MCF 10A (cell line): ENCODE results near the gene PRR12. TPM values are rescaled to one million over a fixed set of nuclear protein-coding genes. Genes with fewer than 3 reads are reported as not detected.

ENCODE experiments used
- BruUV-seq: library from RNA; stranded (reverse); fragments of 400-500 nt; replicated peaks from 2 replicates; lab custom pipeline; 2021; lab: Mats Ljungman, UMichigan
- CTCF ChIA-PET: fragments of 300-600 bp; sonication (Branson Sonifier 250); formaldehyde crosslinking; extraction: SDS; loops from one replicate; lab custom pipeline; 2021; ENCODE audit warnings: antibody characterized with exemption, inconsistent platforms; lab: Yijun Ruan, JAX
- POLR2A ChIA-PET: fragments of 300-600, 350-650 bp; sonication (Branson Sonifier 250); formaldehyde crosslinking; extraction: SDS; loops from one replicate; lab custom pipeline; 2020; ENCODE audit warnings: antibody characterized with exemption, inconsistent platforms; lab: Yijun Ruan, JAX
- DNase-seq: peaks from one replicate; pipeline ENCODE4 v3.0.0-alpha.2; 2018; ENCODE audit not compliant: unreplicated experiment
- H3K27ac Mint-ChIP-seq: one replicate; pipeline ENCODE4 v1.8.0; 2022; ENCODE audit warnings: mild to moderate bottlenecking, low read depth, mixed read lengths; ENCODE audit not compliant: unreplicated experiment
- H3K27me3 Mint-ChIP-seq: one replicate; pipeline ENCODE4 v1.8.0; 2022; ENCODE audit warnings: mixed read lengths; ENCODE audit not compliant: insufficient read depth, unreplicated experiment
- H3K36me3 Mint-ChIP-seq: one replicate; pipeline ENCODE4 v1.8.0; 2022; ENCODE audit warnings: mild to moderate bottlenecking, moderate library complexity, mixed read lengths; ENCODE audit not compliant: insufficient read depth, unreplicated experiment
- H3K4me1 Mint-ChIP-seq: one replicate; pipeline ENCODE4 v1.8.0; 2022; ENCODE audit warnings: mixed read lengths; ENCODE audit not compliant: insufficient read depth, unreplicated experiment
- H3K4me3 Mint-ChIP-seq: one replicate; pipeline ENCODE4 v1.8.0; 2022; ENCODE audit warnings: mild to moderate bottlenecking, moderate library complexity, mixed read lengths; ENCODE audit not compliant: unreplicated experiment
- H3K9me3 Mint-ChIP-seq: one replicate; pipeline ENCODE4 v1.8.0; 2022; ENCODE audit warnings: mixed read lengths; ENCODE audit not compliant: unreplicated experiment
- intact Hi-C: fragments of 100-400 bp; cut with micrococcal nuclease; formaldehyde crosslinking; loops from 2 replicates; pipeline ENCODE4 v1.14.1; 2022
- total RNA-seq: library from RNA; stranded (reverse); gene quantifications from 2 replicates; pipeline ENCODE4 v1.2.3, GENCODE V29; 2022
- TF ChIP-seq, protein P1 (sequence below): fragments of 200-600 bp; IDR thresholded peaks from one replicate; pipeline ENCODE4 v1.8.0; 2022; ENCODE audit warnings: antibody characterized with exemption, mild to moderate bottlenecking; ENCODE audit not compliant: unreplicated experiment

Gene PRR12
- total RNA-seq, 1 experiment from 2014 or later = 19.0 TPM

DNA sequence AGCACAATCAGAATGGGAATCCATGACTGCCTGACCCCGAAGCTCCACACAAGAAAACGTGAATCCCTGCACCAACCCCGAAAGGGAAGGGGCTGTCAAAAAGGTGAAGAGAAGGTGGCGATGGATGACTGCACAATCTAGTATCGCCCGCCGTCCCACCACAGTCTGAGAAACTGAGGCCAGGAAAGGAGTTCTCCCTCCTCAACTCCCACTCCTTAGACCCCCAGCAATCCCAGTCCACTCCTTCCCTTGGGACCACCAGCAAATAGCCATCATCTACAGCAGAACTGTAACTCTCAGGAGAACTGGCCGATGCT is 11.1 kb upstream of the PRR12 start:
- TF ChIP-seq, protein P1, sequence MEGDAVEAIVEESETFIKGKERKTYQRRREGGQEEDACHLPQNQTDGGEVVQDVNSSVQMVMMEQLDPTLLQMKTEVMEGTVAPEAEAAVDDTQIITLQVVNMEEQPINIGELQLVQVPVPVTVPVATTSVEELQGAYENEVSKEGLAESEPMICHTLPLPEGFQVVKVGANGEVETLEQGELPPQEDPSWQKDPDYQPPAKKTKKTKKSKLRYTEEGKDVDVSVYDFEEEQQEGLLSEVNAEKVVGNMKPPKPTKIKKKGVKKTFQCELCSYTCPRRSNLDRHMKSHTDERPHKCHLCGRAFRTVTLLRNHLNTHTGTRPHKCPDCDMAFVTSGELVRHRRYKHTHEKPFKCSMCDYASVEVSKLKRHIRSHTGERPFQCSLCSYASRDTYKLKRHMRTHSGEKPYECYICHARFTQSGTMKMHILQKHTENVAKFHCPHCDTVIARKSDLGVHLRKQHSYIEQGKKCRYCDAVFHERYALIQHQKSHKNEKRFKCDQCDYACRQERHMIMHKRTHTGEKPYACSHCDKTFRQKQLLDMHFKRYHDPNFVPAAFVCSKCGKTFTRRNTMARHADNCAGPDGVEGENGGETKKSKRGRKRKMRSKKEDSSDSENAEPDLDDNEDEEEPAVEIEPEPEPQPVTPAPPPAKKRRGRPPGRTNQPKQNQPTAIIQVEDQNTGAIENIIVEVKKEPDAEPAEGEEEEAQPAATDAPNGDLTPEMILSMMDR = no peak
- intact Hi-C loops = loop anchor here (2.0 kb wide), 1 partner anchor 61 kb away; the partner anchor contains the start of gene RRAS
- CTCF ChIA-PET = interaction anchor here (0.6 to 4.6 kb wide), 3 partner anchors 10 to 94 kb away, joined by 3 to 40 read pairs (median 9); no protein-coding TSS in a partner anchor
- POLR2A ChIA-PET = interaction anchor here (0.5 to 4.8 kb wide), 22 partner anchors 9 to 653 kb away, joined by 3 to 138 read pairs (median 11); partner anchors contain the start of genes ALDH16A1, ATF5, BCL2L12 and GYS1
- BruUV-seq = no TSS peak
- DNase-seq = no peak
- Mint-ChIP-seq H3K27me3 (no peaks in the 10 kb centered on the region), H3K4me1 (peaks cover 22% of the 10 kb centered on the region), H3K36me3 (peaks cover 13% of the 10 kb centered on the region), H3K27ac (peak overlapping the region; percentile 96), H3K4me3 (peak overlapping the region; percentile 92), H3K9me3 (no peaks in the 10 kb centered on the region)

DNA sequence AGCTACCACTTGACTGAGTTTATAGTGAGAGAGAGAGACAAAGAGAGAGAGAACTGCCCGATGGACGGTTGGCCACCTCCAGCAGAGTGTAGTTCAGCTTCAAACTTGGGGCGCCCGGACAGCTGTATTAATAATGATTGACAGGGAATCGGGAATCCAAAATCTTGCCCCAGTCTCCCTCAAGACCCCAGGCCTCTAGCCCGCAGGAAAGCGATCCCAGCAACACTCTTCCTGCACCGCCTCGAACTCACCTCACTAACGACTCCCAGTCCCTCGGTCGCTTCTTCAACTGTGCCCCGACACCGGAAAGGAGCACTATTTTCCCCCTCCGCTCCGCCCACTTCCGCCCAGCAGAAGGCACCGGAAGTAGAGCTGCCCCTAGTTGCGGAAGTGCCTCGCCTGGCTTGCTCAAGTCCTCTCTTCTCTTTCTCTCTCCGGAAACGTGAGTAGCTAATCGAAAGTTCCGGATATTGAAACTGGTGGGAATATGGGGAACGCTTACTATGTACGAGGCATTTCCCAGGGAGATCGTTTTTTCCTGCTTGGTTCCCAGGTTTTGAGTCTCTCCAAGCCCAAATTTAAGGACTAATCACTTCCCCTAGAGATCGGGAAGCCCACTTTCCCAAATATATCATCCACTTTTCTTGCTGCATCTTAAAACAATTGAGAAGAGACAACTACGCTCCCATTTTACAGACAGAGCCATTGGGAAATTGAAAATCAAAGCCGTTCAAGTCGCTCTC is 10.5 kb upstream of the PRR12 start, which contains the start of gene NOSIP:
TSS of gene NOSIP (minus strand) at position 293 of the 743 bp plus-strand sequence. CDS start 19,865 bp downstream, outside the sequence.
- H3K27ac Mint-ChIP-seq = peak within 1 kb of the TSS; percentile 96
- intact Hi-C loops = loop anchor here (2.0 kb wide), 1 partner anchor 60 kb away; the partner anchor contains the start of gene RRAS
- BruUV-seq = TSS peak; percentile 57
- H3K4me3 Mint-ChIP-seq = peak within 1 kb of the TSS; percentile 92
- TF ChIP-seq, protein P1 = no peak
- H3K36me3 Mint-ChIP-seq = peaks cover 8% of the 10 kb centered on the region
- CTCF ChIA-PET = interaction anchor here (0.7 to 4.6 kb wide), 4 partner anchors 10 to 93 kb away, joined by 3 to 40 read pairs (median 6); no protein-coding TSS in a partner anchor
- POLR2A ChIA-PET = interaction anchor here (0.5 to 4.8 kb wide), 33 partner anchors 10 to 1800 kb away, joined by 3 to 138 read pairs (median 4); partner anchors contain the start of genes ADM5, ALDH16A1, BCL2L12 and FUZ
- no peaks in the 10 kb centered on the region for H3K9me3 Mint-ChIP-seq
- no peaks in the 10 kb centered on the region for H3K27me3 Mint-ChIP-seq
- H3K4me1 Mint-ChIP-seq = peaks cover 22% of the 10 kb centered on the region
- peak; percentile 98 for DNase-seq

DNA sequence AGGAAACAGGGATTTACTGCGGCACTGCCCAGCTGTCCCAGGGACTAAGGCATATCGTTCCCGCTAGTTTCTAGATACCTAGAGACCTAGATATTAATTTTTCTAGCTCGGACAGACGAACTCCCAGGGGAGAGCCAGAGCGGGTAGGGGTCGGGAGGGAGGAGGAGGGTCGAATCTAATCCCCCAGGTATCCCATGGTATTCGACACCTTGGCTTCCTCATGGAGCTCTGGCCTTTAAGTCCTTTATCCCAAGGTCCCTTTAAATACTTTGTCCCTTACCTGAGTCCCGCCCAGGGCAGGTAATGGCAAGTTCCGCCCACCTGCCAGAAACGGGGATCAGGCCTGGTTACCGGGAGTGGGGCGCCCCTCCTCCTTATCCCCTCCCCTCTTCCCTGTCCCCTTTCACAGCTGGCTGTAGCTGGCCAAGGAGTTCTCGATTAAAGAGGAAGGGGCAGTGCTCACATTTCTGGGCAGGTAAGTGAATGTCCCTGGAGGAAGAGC is 9.9 kb upstream of the PRR12 start, which contains the start of gene PRRG2:
TSS of gene PRRG2 (plus strand) at position 310 of the 502 bp plus-strand sequence. CDS start 1,904 bp downstream, outside the sequence.
- Mint-ChIP-seq H3K4me3 (peak within 1 kb of the TSS; percentile 92), H3K36me3 (peaks cover 7% of the 10 kb centered on the region), H3K27me3 (no peaks in the 10 kb centered on the region), H3K9me3 (no peaks in the 10 kb centered on the region), H3K4me1 (peaks cover 22% of the 10 kb centered on the region), H3K27ac (peak within 1 kb of the TSS; percentile 96)
- peak; percentile 52 for DNase-seq
- BruUV-seq = no TSS peak
- POLR2A ChIA-PET = interaction anchor here (0.6 to 4.8 kb wide), 30 partner anchors 10 to 1801 kb away, joined by 3 to 138 read pairs (median 6); partner anchors contain the start of genes ADM5, ALDH16A1, BCL2L12 and FUZ
- TF ChIP-seq, protein P1 = no peak
- intact Hi-C loops = loop anchor here (2.0 kb wide), 1 partner anchor 60 kb away; the partner anchor contains the start of gene RRAS
- CTCF ChIA-PET = interaction anchor here (0.7 to 4.6 kb wide), 3 partner anchors 11 to 92 kb away, joined by 3 to 40 read pairs (median 3); no protein-coding TSS in a partner anchor
